A172 (cell line): Measurements from ENCODE around the gene PIK3C3. TPM values are rescaled to one million over a fixed set of nuclear protein-coding genes. Genes with fewer than 3 reads are reported as not detected.

Experiments used
- DNase-seq: peaks from one replicate; pipeline ENCODE4 v3.0.0-alpha.2; 2015; ENCODE audit warnings: low spot score
- total RNA-seq: library from RNA; depleted of rRNA; stranded (reverse); fragments of >200 nt; shearing (Covaris generic); gene quantifications from 2 replicates; pipeline ENCODE4 v1.2.3, GENCODE V29; 2014

PIK3C3 gene
- total RNA-seq, 1 experiment from 2014 or later = 42.6 TPM

DNA sequence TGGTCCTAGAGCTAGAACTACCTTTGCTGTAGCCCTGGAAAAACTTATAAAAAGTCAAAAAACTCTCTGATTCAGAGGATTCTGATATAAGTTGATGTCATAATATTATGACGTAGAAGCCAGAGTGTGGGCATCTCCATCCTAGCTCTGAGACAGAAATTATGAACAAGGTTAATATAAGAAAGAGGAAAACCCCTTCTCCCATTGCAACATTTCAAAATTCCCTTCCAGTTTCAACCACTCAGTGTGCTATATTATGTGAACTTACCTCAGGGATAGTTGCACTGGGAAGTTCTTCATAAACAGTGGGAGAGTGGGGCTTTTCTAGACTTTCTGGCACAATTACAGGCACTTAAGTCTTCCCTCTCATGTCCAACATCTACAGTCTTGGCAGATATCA lies 171.6 kb downstream of the PIK3C3 start:
- no peak for DNase-seq

DNA sequence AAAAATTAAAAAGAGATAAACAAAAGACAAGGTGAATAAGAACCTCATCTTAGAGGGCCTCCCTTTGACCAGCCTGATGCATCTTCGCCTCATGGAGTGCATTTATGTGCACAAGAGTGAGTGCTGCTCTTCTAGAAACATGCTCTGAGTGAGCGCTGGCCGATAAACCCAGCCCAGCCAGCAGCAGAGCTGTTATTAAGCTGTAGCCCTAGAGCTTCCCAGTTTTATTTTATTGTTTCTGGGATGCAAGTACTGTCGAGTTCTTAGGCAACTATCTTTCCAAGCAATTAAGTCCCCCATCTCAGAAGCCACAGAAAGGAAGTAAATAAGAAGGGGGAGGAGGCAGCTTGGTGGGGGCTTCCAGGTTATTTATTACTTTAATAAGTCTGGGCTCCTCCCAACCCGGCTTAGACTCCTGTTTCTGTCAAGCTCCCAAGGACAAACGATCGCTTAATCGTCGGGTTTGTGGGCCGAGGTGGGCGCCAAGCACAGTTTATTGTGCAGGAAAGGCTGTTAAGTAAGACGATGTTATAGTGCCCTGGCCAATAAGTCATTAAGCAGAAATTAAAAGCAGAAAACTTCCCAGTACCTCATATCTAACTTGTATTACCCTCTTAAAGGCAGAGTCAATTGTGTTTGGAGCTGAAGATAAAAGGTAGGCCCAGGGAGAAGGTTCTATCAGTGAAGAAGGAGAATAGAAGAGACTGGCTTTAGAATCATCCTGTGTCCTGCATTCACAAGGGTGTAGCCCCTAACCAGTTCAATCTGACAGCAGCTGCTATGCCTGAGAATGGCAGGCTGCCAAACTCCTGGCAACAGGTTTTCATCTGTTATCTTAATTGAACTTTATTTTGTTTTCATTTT lies 176.3 kb downstream of the PIK3C3 start:
- DNase-seq = no peak

DNA sequence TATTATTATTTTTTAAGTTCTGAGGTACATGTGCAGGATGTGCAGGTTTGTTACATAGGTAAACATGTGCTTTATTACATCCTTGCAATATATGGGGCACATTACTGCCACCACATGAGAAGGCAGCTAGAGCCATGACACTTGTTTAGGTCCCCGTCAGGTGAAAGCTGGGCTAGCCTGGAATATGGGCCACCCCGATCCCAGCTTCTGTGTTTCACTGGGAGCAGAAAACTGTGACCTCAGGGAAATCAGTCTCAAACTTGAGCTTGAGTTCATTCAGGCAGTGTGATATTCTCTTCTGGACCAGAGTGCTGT lies 176.9 kb downstream of the PIK3C3 start:
- no peak for DNase-seq
